HG03175 (cell line): Measurements from ENCODE around the gene ARV1.

Experiments used
- ATAC-seq: cut with Tn5 transposase; IDR thresholded peaks from one replicate; pipeline ENCODE4 v1.9.1; 2021; ENCODE audit warnings: mild to moderate bottlenecking, moderate library complexity; ENCODE audit not compliant: unreplicated experiment

ARV1 gene

DNA sequence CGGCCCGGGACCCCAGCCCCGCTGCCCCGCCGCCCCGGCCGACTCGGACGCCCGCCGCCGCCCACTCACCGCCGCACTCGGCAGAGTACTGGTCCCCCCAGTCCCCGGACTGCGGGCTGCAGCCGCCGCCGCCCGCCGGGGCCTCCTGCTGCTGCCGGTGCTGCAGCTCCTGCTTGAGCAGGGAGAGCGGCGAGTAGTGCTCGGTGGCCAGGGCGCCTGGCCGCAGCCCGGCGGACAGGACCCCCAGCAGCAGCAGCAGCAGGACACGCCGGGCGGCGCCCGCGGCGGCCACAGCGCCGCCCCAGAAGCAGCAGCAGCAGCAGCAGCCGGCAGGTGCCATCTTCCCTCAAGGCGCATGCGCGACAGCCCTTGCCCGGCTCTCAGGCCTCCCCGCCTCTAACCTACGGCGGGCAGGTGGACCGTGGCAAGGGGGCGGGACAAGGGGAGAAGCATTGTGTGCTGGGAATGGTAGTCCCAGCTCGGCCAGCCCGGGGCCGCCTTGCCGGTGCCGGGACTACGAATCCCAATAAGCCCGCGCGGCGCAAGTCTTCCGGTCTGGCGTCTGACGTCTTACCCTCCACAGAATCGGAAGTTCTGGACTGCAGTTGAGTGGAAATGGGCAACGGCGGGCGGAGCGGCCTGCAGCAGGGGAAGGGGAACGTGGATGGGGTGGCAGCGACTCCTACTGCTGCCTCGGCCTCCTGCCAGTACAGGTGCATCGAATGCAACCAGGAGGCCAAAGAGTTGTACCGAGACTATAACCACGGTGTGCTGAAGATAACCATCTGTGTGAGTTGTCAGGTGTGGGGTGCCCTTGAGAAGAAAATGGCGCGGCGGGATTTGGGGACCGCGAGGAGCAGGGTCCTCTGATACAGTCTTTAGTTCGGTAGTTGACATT lies at the start of gene ARV1, which contains the start of gene TTC13:
Gene ARV1, plus strand, starts transcription at position 604 of the 898 bp plus-strand sequence. Its CDS starts 12 bp downstream, at position 616.
Gene TTC13, minus strand, starts transcription at position 371 of the 898 bp plus-strand sequence. Its CDS starts 31 bp downstream, at position 340.
- ATAC-seq, result peak; percentile 93

DNA sequence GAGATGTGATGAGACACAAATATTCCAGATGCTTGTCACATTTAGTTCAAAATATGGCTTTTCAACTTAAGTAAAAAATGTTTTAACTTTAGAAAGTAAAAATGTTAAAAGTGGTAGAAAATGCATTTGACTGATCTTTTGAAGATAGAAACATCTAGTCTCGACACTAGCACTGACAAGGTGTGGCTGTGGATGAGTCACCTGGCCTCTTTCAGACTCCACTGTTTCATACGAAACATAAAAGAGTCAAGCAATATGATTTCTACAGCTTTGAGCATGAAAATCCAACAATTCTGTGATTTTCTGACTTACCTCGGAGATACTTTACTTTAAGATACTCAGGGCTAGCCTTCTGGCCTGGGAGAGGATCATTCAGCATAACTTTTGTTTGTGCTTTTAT lies 47.9 kb upstream of the ARV1 start:
- no peak for ATAC-seq

DNA sequence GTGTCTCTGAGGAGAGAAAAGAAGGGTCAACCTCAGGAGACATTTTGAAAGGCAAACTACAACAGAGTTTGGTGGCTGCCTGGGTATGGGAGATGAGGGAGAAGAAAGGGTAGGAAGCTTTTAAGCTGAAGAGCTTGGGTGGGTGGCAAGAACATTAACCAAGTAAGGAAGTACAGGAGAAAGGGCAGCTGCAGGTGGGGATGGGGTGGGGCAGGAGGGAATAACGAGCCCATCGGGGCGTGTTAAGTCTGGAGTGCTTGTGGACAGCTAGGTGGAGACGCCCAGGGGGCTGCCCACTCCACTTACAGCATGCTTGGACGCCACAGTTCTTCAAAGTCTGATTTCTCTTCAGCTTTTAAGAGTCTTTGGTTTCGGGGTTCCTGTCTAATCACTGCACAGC lies 43.0 kb upstream of the ARV1 start:
- no peak for ATAC-seq

DNA sequence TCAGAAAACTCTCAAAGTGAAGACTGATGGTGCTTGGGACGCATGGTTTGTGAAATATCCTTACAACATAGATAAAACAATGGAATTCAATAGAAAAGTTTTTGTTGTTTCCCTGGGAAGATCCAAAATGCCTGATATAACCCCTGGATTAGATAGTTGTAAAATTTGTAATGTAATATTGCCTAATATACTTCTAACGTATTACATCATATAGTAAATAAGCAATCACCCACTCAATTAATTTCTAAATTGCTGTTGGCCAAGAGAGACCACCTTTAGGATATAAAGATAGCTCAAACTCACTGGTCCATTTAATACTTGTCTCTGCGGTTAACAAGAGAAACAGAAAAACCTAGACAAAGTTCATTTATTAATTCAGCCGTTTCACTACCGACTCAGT lies 42.4 kb upstream of the ARV1 start:
- ATAC-seq, result no peak

DNA sequence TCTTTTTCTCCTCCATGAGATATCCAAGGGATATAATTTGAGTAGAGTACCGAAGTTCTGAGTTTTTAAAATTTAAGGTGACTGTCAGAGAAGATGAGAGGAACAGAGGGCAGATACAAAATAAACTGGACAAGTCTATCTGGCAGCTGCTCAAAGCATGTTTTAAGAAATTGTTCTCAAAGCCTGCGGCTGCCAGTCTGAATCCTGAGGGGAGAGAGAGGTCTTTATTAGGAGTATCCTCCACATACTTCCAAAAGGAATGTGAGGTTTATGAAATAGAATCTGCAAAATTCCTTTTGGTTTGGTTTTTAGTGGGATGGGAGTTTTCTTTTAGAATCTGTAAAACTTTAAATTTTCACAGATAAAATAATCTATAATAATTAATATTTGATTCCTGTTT lies 41.5 kb upstream of the ARV1 start:
- no peak for ATAC-seq

DNA sequence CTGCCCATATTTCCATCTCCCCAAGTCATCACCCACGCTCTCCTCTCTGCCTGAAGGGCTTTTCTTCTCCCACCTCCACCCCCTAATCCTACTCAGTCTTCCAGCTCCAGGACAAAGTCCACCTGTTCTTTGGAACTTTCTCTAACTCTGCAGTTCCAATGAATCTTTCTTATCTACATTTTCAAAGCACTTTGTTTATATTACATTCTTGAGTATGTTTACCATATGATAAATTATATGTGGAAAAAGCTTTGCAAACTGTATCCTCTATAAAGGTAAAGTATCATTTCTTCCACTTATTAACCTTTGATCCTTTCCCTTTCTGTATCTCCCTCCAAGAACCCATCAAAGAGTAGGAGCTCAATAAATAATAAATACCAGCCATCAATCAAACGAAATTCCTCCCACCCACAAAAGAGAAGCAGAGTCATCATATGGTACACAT lies 39.9 kb upstream of the ARV1 start:
- ATAC-seq, result no peak

DNA sequence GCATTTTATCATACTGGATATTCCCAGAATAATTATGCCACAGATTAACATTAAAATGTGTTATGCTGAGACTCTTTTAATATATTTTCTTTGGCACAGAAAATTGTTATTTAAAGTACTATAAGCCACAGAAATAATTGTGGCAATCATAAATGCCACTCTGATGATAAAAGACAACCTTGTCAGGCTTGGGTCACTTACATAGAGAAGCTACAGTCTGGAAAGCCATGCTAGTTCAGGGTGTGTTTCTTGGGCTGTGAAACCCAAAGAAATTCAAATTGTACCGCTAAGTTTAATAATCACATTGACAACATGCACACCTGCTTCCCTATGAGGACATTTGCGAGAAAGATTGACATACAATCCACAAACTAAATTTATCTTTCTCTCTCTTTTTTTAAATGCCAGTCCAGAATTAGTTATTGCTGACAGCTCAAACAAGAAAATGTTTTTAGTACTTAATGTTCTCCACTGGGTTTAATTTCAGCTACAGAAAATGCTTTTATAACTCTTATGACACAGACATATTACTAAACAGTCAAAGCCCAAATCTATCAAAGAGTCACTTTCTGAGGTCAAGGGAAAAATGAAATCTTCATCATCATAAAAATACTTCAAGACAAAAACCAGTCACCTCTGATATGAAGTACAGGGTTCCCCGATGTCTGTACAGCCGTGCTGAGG lies 38.9 kb upstream of the ARV1 start:
- ATAC-seq, result no peak

DNA sequence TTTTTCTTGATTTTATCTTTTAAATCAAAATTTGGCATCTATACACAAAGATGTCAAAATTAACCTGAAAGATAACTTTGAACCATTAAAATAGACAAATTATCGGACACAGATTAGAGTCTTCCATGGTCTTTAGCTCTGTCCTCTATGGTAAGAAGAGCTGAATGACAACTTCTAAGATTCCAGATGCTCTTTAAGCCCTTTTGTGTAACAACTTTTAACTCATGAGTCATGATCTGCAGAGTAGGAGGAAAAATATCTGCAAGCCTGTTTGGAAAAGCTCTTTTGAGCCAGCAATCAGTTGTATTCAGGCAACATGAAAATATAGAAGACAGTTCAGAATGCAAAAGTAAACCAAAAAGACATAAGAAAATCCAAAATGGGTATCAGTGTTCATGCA lies 38.0 kb upstream of the ARV1 start:
- no peak for ATAC-seq

DNA sequence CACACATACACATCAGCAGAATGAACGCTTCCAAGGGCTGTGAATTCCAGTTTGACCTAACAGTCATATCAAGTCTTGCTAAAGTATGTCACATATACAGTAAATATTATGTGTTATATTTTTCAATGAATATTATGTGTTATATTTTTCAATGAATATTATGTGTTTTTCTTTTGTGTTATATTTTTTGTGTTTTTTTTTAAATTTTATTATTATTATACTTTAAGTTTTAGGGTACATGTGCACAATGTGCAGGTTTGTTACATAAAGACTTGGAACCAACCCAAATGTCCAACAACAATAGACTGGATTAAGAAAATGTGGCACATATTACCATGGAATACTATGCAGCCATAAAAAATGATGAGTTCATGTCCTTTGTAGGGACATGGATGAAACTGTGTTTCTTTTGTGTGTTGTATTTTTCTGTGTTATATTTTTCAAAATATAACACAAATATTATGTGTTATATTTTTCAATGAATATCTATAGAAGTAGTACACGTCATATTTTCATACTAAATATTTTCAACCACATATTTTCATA lies 35.8 kb upstream of the ARV1 start:
- ATAC-seq, result no peak

DNA sequence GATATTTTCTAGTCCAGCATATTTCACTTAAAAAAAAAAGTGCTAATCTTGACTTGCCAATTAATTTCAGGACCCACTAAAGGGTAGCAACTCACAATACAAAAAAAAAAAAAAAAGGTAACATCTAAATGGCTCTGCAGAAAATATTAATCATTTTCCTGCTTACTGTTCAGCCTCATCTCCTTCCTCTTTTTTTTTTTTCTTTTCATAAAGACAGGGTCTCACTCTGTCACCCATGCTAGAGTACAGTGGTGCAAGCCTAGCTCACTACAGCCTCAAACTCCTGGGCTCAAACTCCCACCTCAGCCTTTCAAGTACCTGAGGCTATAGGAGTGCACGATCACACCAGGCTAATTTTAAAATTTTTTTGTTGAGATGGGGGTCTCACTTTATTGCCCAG lies 30.6 kb upstream of the ARV1 start:
- ATAC-seq, result no peak

DNA sequence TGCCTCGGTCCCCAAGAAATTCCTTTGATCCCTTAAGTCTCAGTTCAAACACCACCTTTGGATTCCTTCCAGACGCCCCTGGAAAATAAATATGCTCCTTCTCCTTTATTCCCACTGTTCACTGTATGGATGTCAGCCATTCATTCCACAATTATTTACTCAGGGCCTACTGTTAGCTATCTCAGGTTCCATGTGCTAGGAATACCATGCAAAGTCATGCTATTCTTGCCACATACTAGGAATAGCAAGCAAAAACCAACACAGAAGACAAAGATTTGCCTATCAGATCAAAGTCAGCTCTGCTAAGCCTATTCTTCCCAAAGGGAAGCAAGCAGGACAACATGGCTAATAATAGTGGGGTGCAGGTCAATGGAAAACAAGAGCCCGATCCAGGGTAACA lies 30.0 kb upstream of the ARV1 start:
- no peak for ATAC-seq

DNA sequence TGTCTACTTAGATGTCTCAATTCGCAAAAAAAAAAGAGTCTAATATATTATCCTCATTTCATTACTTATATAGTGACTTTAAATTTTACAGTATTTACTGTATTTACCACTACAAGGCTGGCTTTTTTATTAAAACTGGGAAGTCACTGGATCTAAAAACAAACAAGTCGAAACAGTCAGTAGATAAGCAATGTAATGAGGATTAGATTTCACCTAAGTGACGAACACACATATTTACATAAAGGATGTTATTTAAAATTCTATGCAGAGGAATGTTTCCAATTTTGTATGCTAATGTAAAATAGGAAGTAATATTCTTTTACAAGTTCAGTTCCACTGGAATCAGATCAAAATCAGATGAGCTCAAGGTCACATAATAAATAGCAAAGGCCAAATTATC lies 28.5 kb upstream of the ARV1 start:
- ATAC-seq, result no peak

DNA sequence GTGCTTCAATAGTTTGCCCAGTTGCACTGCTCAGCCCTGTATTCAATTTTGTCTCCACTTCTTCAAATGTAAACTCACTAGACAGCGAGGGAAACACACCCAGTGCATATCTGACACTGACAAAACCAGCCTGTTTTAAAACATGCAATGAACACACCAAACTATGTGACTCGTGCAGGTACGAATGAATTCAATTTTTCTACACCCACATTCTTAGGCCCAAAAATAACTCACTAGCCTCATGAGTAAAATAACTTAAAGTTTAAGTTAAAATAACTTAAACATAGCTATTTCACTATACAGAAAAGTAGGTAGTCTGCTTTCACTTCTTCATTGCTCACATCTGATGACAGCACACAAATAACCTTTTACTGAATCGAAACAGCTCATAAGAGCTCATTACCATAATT lies 21.3 kb upstream of the ARV1 start:
- peak; percentile 88 for ATAC-seq

DNA sequence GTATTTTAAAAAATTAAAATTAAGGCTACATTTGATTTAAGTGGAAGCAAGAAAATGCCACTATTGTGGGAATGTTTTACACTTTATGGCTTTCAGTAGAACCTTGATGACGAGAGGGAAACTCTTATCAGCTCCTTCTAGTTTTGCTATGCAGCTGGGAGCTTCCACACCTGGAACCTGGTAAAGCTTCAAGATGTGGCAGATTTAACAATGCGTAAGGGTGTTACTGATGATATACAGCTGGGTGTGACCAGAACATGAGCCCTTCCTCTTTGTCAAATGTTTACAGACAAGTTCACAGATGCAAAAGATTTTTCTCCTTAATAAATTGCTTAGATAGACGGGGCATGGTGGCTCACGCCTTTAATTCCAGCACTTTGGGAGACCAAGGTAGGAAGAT lies 20.5 kb upstream of the ARV1 start:
- no peak for ATAC-seq

DNA sequence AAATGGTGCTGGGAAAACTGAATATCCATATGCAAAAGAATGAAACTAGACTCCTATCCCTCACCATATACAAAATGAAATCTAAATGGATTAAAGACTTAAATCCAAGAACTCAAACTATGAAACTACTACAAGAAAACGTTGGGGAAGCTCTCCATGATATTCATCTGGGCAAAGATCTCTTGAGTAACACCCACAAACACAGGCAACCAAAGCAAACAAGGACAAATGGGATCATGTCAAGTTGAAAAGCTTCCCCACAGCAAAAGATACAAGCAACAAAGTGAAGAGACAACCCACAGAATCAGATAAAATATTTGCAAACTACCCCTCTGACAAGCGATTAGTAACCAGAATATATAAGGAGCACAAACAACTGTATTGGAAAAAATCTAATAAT lies 14.0 kb upstream of the ARV1 start:
- ATAC-seq, result no peak

DNA sequence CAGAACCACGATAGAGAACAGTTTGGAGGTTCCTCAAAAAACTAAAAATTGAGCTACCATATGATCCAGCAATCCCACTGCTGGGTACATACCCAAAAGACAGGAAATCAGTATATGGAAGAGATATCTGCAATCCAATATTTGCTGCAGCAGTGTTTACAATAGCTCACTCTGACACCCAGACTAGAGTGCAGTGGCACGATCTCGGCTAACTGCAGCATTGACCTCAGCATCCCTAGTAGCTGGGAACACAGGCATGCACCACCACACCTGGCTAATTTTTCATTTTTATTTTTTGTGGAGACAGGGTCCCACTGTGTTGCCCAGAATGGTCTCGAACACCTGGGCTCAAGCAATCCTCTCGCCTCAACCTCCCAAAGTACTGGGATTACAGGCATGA lies 13.4 kb upstream of the ARV1 start:
- no peak for ATAC-seq

DNA sequence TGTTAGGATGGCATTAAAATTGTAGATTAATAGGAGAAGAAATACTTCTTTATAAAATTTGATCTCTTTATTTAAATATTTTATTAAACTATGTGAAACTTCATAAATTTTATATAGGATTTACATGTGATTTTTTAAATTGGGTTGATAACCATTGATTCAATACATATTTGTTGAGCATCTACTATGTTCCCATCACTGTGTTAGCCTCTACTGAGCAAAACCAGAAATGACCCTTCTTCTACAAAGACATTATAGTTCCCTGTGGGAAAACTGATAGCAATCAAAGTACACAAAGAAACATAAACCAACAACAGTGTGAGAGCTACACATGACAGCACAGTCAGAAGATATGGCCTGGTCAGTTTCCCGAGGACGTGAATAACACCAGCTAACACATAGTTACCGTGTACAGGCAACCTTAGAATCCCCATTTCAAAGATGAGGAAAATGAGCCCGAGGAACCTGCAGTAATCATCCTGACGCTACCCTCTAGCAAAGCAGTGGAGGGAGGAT lies 12.5 kb upstream of the ARV1 start:
- no peak for ATAC-seq

DNA sequence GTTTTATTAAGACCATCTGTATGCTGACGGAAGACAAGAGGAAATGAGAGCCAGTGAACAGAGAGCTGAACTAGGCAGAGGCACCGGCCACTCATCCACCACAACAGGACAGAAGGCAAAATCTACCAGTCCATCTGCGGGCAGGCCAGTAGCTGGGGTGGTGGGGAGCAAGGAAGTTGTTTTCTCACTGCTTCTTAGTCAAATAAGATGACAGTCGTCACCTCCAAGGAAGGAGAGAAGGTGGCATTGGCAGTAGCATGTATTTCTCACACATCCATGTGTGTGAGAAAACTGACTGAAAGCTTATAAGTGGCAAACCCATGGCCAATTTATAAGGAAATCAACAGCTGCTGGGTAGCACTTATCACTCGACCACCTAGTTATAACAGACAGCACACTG lies 8.5 kb upstream of the ARV1 start:
- no peak for ATAC-seq

DNA sequence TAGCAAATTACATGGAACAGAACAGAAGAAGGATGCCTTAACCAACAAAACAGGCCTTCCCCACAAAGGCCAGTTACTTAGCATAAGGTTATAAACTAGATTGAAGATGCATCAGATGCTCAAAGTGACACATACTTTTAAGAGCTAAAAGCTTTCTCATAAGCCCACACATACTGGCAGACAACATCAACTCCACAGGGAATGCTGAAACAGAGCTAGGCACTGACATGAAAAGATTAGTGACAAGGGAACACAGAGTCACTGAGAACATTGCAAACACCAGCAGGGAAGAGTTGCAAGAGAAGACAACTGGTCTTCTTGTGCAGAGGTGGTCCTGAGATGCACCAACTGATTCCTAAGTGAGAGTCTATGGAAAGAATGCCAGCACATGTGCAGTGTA lies 7.1 kb upstream of the ARV1 start:
- no peak for ATAC-seq

DNA sequence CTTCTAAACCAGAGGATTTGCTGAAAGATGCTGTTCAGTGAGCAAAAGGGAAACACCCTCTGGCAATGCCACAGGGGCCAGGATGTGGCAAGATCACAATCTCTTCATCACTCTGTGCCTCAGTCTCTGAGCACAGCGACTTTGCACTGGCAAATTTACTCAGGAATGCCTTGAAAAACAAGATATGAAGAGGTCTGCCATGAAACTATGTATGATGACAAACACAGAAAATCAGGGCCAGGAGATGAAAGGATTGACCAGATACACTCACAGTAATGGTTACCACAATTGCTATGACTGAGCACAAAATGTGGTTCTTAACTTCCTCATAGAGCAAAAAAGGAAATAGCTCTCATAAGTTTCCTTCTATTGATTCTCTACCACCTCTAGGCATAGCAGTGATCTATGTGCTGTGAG lies 6.0 kb upstream of the ARV1 start:
- ATAC-seq, result peak; percentile 82

DNA sequence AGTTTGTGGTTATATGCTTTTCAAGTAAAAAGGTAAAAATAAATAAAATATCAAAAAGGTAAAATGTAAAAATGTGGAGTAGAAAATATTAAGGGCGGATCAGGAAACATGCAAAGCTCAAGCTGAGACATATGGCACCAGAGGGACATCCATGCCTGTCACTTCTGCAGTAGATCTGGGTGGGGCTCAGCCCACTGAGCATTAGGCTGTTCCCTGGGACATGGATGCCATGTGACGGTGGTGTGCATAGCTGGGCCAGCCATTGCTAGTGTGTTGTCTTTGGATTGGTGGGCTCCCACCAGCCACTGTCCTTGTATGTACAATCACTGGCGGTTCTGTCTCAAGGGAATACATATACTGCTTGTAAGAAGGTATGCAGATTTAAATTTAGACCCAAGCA lies 3.3 kb upstream of the ARV1 start:
- ATAC-seq, result no peak

DNA sequence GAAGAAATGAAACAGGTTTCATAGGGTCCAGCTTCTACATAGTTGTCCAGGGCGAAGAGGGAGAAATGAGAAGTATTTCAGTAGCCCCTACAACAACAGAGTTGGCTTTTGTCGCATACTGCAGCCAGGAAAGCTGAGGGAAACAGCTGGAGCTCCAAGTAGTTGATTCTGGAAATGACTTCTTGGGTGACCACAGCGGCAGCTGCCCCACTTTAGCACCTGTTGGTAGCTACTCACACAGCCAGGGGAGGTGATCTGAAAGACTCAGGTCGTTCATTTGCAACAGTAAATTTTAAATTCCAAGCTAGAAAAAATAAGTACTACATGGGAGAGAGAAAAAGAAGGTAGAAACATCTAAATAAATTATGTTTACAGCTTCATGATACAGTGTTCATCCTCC lies 2.5 kb upstream of the ARV1 start:
- no peak for ATAC-seq
